ENCODE measurements around the gene PIM3.

GRCh38 chr22:49956418-49956770, 4.2 kb upstream of the PIM3 start:
- TF ChIP-seq CTCF (IDR thresholded peaks at IDR 0.05; ENCODE audit: low read depth, low read length) (no peak), POLR2A (IDR thresholded peaks at IDR 0.05; ENCODE audit: extremely low read depth, insufficient read length) (no peak), MYC (IDR thresholded peaks at IDR 0.05; ENCODE audit: low read depth, low read length) (no peak), MAX (IDR thresholded peaks at IDR 0.05; ENCODE audit: low read depth, low read length) (no peak)

Measured in NB4 (cell line).